ENCODE measurements around the gene TCTA. TPM values are rescaled to one million over a fixed set of nuclear protein-coding genes. Genes with fewer than 3 reads are reported as not detected.

TCTA gene
- total RNA-seq, 1 donor from 2014 or later, result 38.8 TPM

DNA sequence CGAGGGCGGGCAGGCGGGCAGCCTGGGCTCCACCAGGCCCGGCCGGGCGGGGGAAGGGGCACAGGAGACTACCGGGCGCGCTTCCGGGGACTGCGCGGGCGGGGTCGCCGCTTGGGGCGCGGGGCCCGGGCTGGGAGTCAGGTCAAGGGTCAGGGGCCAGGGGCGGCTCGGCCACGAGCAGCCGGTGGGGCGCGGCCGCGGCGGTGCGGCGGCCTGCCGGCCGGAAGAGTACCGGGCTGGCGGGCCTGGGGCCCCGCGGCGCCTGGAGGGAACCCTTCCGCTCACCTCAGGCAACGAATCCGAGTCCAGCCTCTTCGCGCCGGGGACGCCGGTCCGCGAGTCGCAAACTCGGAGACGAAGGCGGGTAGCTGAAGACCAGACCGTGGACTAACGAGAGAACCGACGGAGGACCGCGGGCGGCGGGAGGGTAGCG, 672 bp upstream of the TCTA start:
- DNase-seq (peak; percentile 84), ATAC-seq (peak; percentile 54 to 55)
- peak overlapping the region; percentile 99 for H3K27ac ChIP-seq
- peaks cover 71% of the 10 kb centered on the region for H3K4me1 ChIP-seq
- intact Hi-C loops (cut with DNase I), result no loop called here
- H3K4me3 ChIP-seq, result peak overlapping the region; percentile 74
- H3K27me3 ChIP-seq (ENCODE audit: low read depth), result no peaks in the 10 kb centered on the region
- TF ChIP-seq CTCF (IDR thresholded peaks at IDR 0.05), result no peak
- H3K9me3 ChIP-seq, result no peaks in the 10 kb centered on the region
- peaks cover 22% of the 10 kb centered on the region for H3K36me3 ChIP-seq

DNA sequence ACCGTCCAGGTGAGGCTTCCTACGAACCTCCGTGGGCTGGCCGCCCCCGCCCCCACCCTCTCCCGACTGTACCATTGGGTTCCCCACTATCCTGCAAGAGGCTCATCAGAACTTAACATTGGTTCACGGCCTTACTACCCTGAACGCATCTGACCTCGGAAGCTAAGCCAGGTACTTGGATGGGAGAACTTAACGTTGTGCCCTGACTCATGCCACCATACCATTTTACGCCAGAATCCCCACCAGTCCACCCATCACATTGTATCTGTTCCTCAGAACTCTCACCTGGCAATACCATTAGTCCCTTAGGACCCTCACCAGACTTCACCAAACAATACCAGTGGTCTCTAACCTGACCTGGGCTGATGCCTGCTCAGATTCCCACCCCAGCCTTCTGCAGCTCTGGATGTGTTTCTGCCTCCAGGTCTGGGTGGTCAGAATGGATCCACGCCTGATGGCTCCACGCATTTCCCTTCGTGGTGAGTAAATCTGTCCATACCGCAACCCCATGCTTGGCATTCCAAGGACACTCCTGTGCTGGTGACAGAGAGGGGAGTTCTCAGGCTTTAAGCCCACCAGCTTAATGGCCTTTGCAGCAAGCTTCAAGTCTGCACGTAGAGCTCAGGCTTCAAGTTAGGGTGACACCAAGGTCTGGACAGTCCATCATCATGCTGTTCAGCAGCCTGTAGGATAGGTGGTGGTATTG, 562 bp downstream of the TCTA start:
- H3K27me3 ChIP-seq (ENCODE audit: low read depth), result no peaks in the 10 kb centered on the region
- H3K4me1 ChIP-seq, result peaks cover 71% of the 10 kb centered on the region
- peak overlapping the region; percentile 99 for H3K27ac ChIP-seq
- peak in 1 of 2 donors; percentile 20 for ATAC-seq
- intact Hi-C loops (cut with DNase I), result no loop called here
- H3K36me3 ChIP-seq, result peaks cover 33% of the 10 kb centered on the region
- H3K9me3 ChIP-seq, result no peaks in the 10 kb centered on the region
- peak overlapping the region; percentile 74 for H3K4me3 ChIP-seq
- DNase-seq, result no peak
- TF ChIP-seq CTCF (IDR thresholded peaks at IDR 0.05), result no peak

- intact Hi-C loops (cut with DNase I), result no loop called here
- Histone ChIP-seq H3K27ac (peak overlapping the region; percentile 99), H3K36me3 (peaks cover 37% of the 10 kb centered on the region), H3K9me3 (no peaks in the 10 kb centered on the region), H3K4me1 (peaks cover 65% of the 10 kb centered on the region), H3K27me3 (ENCODE audit: low read depth) (no peaks in the 10 kb centered on the region), H3K4me3 (peak overlapping the region; percentile 74)
- DNase-seq (no peak), ATAC-seq (no peak)
- TF ChIP-seq CTCF (IDR thresholded peaks at IDR 0.05), result no peak
These were observed 1.1 kb downstream of the TCTA start for GRCh38 chr3:49413338-49413734.

DNA sequence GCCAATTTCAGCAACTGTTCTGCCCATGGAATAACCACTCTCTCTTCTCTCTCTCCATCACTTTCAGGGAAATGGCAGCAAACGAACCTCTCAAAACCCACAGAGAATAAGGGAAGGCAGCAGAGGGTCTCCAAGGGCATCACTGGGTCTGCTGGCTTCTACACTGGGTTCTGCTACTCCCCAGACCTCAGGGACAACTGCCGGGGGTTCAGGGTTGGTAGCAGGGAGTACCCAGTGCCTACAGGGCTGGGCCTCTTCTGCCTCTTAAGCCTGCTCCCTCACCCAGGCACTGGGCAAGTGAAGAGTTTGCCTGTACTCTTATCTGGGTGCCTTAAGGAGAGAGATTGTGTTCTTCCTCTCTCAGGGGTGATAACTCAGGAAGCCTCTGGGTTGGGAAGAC, 2.5 kb downstream of the TCTA start:
- Histone ChIP-seq H3K27me3 (ENCODE audit: low read depth) (no peaks in the 10 kb centered on the region), H3K4me1 (peaks cover 51% of the 10 kb centered on the region), H3K9me3 (no peaks in the 10 kb centered on the region), H3K36me3 (peaks cover 48% of the 10 kb centered on the region), H3K4me3 (no peak overlapping the region), H3K27ac (peak overlapping the region; percentile 22)
- TF ChIP-seq CTCF (IDR thresholded peaks at IDR 0.05), result no peak
- ATAC-seq, result no peak
- intact Hi-C loops (cut with DNase I), result no loop called here
- no peak for DNase-seq

- H3K27ac ChIP-seq, result peak overlapping the region; percentile 73
- intact Hi-C loops (cut with DNase I), result no loop called here
- ATAC-seq, result no peak
- H3K36me3 ChIP-seq, result peaks cover 54% of the 10 kb centered on the region
- H3K27me3 ChIP-seq (ENCODE audit: low read depth), result no peaks in the 10 kb centered on the region
- no peaks in the 10 kb centered on the region for H3K9me3 ChIP-seq
- no peak overlapping the region for H3K4me3 ChIP-seq
- DNase-seq, result no peak
- TF ChIP-seq CTCF (IDR thresholded peaks at IDR 0.05), result no peak
- H3K4me1 ChIP-seq, result peaks cover 43% of the 10 kb centered on the region
These were observed 3.8 kb downstream of the TCTA start for GRCh38 chr3:49415931-49416601.
